Loucy (cell line): ENCODE results near the gene LGALS3.

Source experiments
- H2AFZ ChIP-seq: fragments of 200-600 bp; sonication (generic); 2 replicates; pipeline ENCODE4 v1.6.0; 2016; ENCODE audit warnings: antibody characterized with exemption, mild to moderate bottlenecking, low read length, moderate library complexity
- H3F3A ChIP-seq: fragments of 200-600 bp; 2 replicates; pipeline ENCODE4 v1.6.0; 2016; ENCODE audit warnings: antibody characterized with exemption, low read depth, mild to moderate bottlenecking
- H3K27me3 ChIP-seq: fragments of 200-600 bp; sonication (generic); 2 replicates; pipeline ENCODE4 v1.6.1; 2014; ENCODE audit warnings: low read length, mild to moderate bottlenecking; ENCODE audit not compliant: insufficient read depth, poor library complexity, severe bottlenecking
- H3K36me3 ChIP-seq: fragments of 200-600 bp; sonication (generic); 2 replicates; pipeline ENCODE4 v1.6.1; 2016; ENCODE audit warnings: low read length; ENCODE audit not compliant: insufficient read depth
- H3K4me1 ChIP-seq: fragments of 200-600 bp; sonication (generic); 2 replicates; pipeline ENCODE4 v1.5.1; 2014; ENCODE audit warnings: low read length, mild to moderate bottlenecking; ENCODE audit not compliant: insufficient read depth, poor library complexity, severe bottlenecking
- H3K4me2 ChIP-seq: fragments of 200-600 bp; sonication (generic); 2 replicates; pipeline ENCODE4 v1.6.0; 2014; ENCODE audit warnings: antibody characterized with exemption, low read length, low read depth, mild to moderate bottlenecking; ENCODE audit not compliant: poor library complexity, severe bottlenecking
- H3K4me3 ChIP-seq: fragments of 200-600 bp; sonication (generic); 2 replicates; pipeline ENCODE4 v1.5.1; 2014; ENCODE audit warnings: low read length, mild to moderate bottlenecking, mixed read lengths; ENCODE audit not compliant: poor library complexity, severe bottlenecking
- H3K79me2 ChIP-seq: fragments of 200-600 bp; sonication (generic); 2 replicates; pipeline ENCODE4 v1.6.1; 2014; ENCODE audit warnings: low read length; ENCODE audit not compliant: insufficient read depth
- H3K9ac ChIP-seq: fragments of 200-600 bp; sonication (generic); 2 replicates; pipeline ENCODE4 v1.6.0; 2014; ENCODE audit warnings: mild to moderate bottlenecking, low read depth, low read length, moderate library complexity; ENCODE audit not compliant: poor library complexity, severe bottlenecking
- H3K9me2 ChIP-seq: fragments of 200-600 bp; sonication (generic); replicated peaks from 2 replicates; pipeline ENCODE4 v1.6.1; 2016; ENCODE audit warnings: low read depth, low read length, mixed read lengths
- H3K9me3 ChIP-seq: fragments of 200-600 bp; sonication (generic); 2 replicates; pipeline ENCODE4 v1.6.1; 2014; ENCODE audit warnings: mild to moderate bottlenecking, antibody characterized with exemption, low read length, low read depth; ENCODE audit not compliant: insufficient read depth
- H4K20me1 ChIP-seq: fragments of 200-600 bp; sonication (generic); 2 replicates; pipeline ENCODE4 v1.6.0; 2014; ENCODE audit warnings: antibody characterized with exemption, low read length, mild to moderate bottlenecking; ENCODE audit not compliant: insufficient read depth, poor library complexity, severe bottlenecking
- CTCF ChIP-seq: fragments of 200-600 bp; sonication (generic); conservative IDR thresholded peaks from 2 replicates; pipeline ENCODE4 v1.5.1; 2014; ENCODE audit warnings: mild to moderate bottlenecking, antibody characterized with exemption, low read length
- EZH2phosphoT487 ChIP-seq: fragments of 200-600 bp; IDR thresholded peaks from 2 replicates; pipeline ENCODE4 v1.6.1; 2018; ENCODE audit warnings: antibody characterized with exemption, mild to moderate bottlenecking, moderate library complexity, borderline replicate concordance

The LGALS3 gene

GRCh38 chr14:55103005-55103640 lies 25.9 kb upstream of the LGALS3 start:
- Histone ChIP-seq H3K36me3 (no peaks in the 10 kb centered on the region), H3K27me3 (no peaks in the 10 kb centered on the region), H3K9me3 (peaks cover 6% of the 10 kb centered on the region; the same call in 1 of the 2 replicates), H3K4me2 (peak overlapping the region; percentile 58), H3K9me2 (no peaks in the 10 kb centered on the region), H3F3A (peaks cover 12% of the 10 kb centered on the region; the same call in 1 of the 2 replicates), H4K20me1 (no peaks in the 10 kb centered on the region), H3K4me3 (peak overlapping the region; percentile 38), H3K4me1 (peaks cover 51% of the 10 kb centered on the region), H2AFZ (peak overlapping the region; percentile 57), H3K9ac (peak overlapping the region; percentile 68), H3K79me2 (no peaks in the 10 kb centered on the region)
- TF ChIP-seq CTCF (no peak), EZH2phosphoT487 (no peak)

DNA sequence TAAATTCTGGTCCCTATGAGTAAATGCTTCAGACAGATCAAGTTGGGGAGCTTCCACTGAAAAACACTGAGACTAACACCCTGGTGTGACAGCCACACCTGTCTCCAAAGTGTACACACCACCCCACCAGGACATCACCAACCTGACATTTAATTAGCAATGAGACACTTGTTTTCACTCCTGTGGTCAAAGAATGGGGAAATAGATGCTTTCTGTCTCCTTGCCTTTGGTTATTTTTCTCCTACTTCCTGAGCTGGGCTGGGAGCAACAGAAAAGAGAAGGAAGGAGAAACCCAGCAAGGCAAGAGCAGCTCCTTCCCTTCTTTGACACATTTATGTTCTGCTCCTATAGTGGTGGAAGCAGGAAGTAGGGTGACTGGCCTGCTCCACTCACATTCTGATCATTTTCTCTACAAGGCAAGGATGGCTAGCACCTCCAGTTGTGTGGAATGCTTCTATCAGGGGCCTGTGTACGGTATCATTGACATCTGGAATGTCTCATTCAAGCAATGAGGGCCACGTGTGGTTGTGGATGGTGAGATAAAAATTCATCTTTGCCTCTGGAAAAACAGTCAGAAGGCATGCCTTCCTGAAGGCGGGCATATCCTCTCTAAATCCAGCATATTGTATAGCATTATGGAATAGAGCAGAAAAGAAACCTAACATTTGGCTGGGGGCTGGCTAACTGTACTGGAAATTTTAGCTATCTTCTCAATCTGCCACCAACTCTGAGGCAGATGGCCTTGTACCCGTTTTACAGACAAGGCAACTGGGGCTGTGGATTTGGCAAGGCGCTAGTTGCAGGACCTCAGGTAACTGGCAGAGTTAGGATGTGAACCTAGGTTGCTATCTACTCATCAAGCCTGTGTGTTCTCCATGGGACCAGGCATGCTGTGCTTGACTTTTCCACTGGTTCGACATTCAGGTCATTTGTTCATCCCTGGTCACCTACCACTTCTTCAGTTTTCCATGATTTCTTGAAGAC lies 24.8 kb upstream of the LGALS3 start:
- Histone ChIP-seq H3F3A (peaks cover 12% of the 10 kb centered on the region; the same call in 1 of the 2 replicates), H3K4me1 (peaks cover 47% of the 10 kb centered on the region), H3K36me3 (no peaks in the 10 kb centered on the region), H3K4me2 (peak overlapping the region; percentile 58), H3K9ac (peak overlapping the region; percentile 68), H3K27me3 (no peaks in the 10 kb centered on the region), H2AFZ (peak overlapping the region; percentile 6; the same call in 1 of the 2 replicates), H3K4me3 (peak overlapping the region; percentile 38), H3K9me2 (no peaks in the 10 kb centered on the region), H3K9me3 (peaks cover 6% of the 10 kb centered on the region; the same call in 1 of the 2 replicates), H3K79me2 (no peaks in the 10 kb centered on the region), H4K20me1 (no peaks in the 10 kb centered on the region)
- TF ChIP-seq CTCF: no peak
- no peak for TF ChIP-seq EZH2phosphoT487

- Histone ChIP-seq H3K27me3 (no peaks in the 10 kb centered on the region), H3K4me2 (no peak overlapping the region), H3K4me3 (no peak overlapping the region), H3K9me3 (peaks cover 6% of the 10 kb centered on the region; the same call in 1 of the 2 replicates), H3K9ac (no peak overlapping the region), H3K36me3 (no peaks in the 10 kb centered on the region), H3K9me2 (no peaks in the 10 kb centered on the region), H4K20me1 (no peaks in the 10 kb centered on the region), H3F3A (peaks cover 12% of the 10 kb centered on the region; the same call in 1 of the 2 replicates), H3K79me2 (no peaks in the 10 kb centered on the region), H3K4me1 (peaks cover 44% of the 10 kb centered on the region), H2AFZ (no peak overlapping the region)
- TF ChIP-seq CTCF (no peak), EZH2phosphoT487 (no peak)
These were observed 23.1 kb upstream of the LGALS3 start for GRCh38 chr14:55105991-55106390.
